Liver (tissue), 9 donors: ENCODE data around the gene SERPIND1. TPM values are rescaled to one million over a fixed set of nuclear protein-coding genes. Genes with fewer than 3 reads are reported as not detected.

Experiments used
- DNase-seq: peaks from one replicate; pipeline ENCODE4 v3.0.0-alpha.2; 2017; ENCODE audit warnings: low spot score
- H3K27ac ChIP-seq, 2 donors: one replicate each; pipeline ENCODE4 v1.7.0; 2013; ENCODE audit warnings: inconsistent platforms in 2 of 2, low read length in 2 of 2, control low read depth in 1 of 2, low read depth in 1 of 2, mild to moderate bottlenecking in 1 of 2
- H3K27me3 ChIP-seq, 4 donors: one replicate each; pipeline versions ENCODE4 v1.6.1 to v1.7.0; 2013; ENCODE audit warnings: low read length in 3 of 4, inconsistent platforms in 1 of 4, mild to moderate bottlenecking in 1 of 4, moderate library complexity in 1 of 4; ENCODE audit not compliant: control insufficient read depth in 4 of 4, insufficient read depth in 4 of 4
- H3K36me3 ChIP-seq, 4 donors: one replicate each; pipeline versions ENCODE4 v1.6.1 to v1.7.0; 2013; ENCODE audit warnings: low read length in 3 of 4, mild to moderate bottlenecking in 3 of 4, low read depth in 1 of 4, moderate library complexity in 1 of 4; ENCODE audit not compliant: control insufficient read depth in 4 of 4, insufficient read depth in 3 of 4
- H3K4me1 ChIP-seq, 4 donors: one replicate each; pipeline versions ENCODE4 v1.6.1 to v1.7.0; 2013; ENCODE audit warnings: low read length in 3 of 4, mild to moderate bottlenecking in 3 of 4, moderate library complexity in 1 of 4; ENCODE audit not compliant: control insufficient read depth in 4 of 4, insufficient read depth in 4 of 4
- H3K4me3 ChIP-seq, 3 donors: one replicate each; pipeline versions ENCODE4 v1.6.1 to v1.7.0; 2013; ENCODE audit warnings: low read length in 3 of 3, control low read depth in 1 of 3, low read depth in 1 of 3, mild to moderate bottlenecking in 1 of 3
- H3K9ac ChIP-seq, 2 donors: one replicate each; pipeline ENCODE4 v1.7.0; 2013; ENCODE audit warnings: low read length in 2 of 2, mild to moderate bottlenecking in 2 of 2, moderate library complexity in 2 of 2, control low read depth in 1 of 2, low read depth in 1 of 2
- H3K9me3 ChIP-seq, 4 donors: one replicate each; pipeline versions ENCODE4 v1.6.1 to v1.7.0; 2013; ENCODE audit warnings: low read length in 3 of 4; ENCODE audit not compliant: control insufficient read depth in 4 of 4
- EGR1 ChIP-seq, 2 donors: IDR thresholded peaks; 2 replicates each; pipeline ENCODE4 v1.6.1; 2016 to 2018; ENCODE audit warnings: antibody characterized with exemption in 2 of 2, low read depth in 2 of 2
- FOXA1 ChIP-seq: IDR thresholded peaks from 2 replicates; pipeline ENCODE4 v1.6.1; 2016; ENCODE audit warnings: antibody characterized with exemption
- FOXA2 ChIP-seq: IDR thresholded peaks from 2 replicates; pipeline ENCODE4 v1.6.1; 2016; ENCODE audit warnings: antibody characterized with exemption
- GABPA ChIP-seq, 2 donors: IDR thresholded peaks in 1 of 2; conservative IDR thresholded peaks in 1 of 2; 2 replicates each; pipeline ENCODE4 v1.6.1; 2016; ENCODE audit warnings: antibody characterized with exemption in 2 of 2, mild to moderate bottlenecking in 1 of 2, moderate library complexity in 1 of 2
- HNF4A ChIP-seq, 2 donors: conservative IDR thresholded peaks; 2 replicates each; pipeline ENCODE4 v1.6.1; 2016; ENCODE audit warnings: antibody characterized with exemption in 2 of 2, mild to moderate bottlenecking in 2 of 2
- HNF4G ChIP-seq: IDR thresholded peaks from 2 replicates; pipeline ENCODE4 v1.6.1; 2016; ENCODE audit warnings: antibody characterized with exemption
- MAX ChIP-seq: IDR thresholded peaks from 2 replicates; pipeline ENCODE4 v1.6.1; 2016; ENCODE audit warnings: antibody characterized with exemption
- NR2F2 ChIP-seq: IDR thresholded peaks from 2 replicates; pipeline ENCODE4 v1.6.1; 2016; ENCODE audit warnings: antibody characterized with exemption
- RAD21 ChIP-seq, 2 donors: IDR thresholded peaks; 2 replicates each; pipeline ENCODE4 v1.6.1; 2016; ENCODE audit warnings: antibody characterized with exemption in 2 of 2, mild to moderate bottlenecking in 2 of 2
- RXRA ChIP-seq, 2 donors: IDR thresholded peaks; 2 replicates each; pipeline ENCODE4 v1.6.1; 2017 to 2018; ENCODE audit warnings: antibody characterized with exemption in 2 of 2, mild to moderate bottlenecking in 1 of 2
- SP1 ChIP-seq: IDR thresholded peaks from 2 replicates; pipeline ENCODE4 v1.6.1; 2018; ENCODE audit warnings: antibody characterized with exemption, mild to moderate bottlenecking
- TAF1 ChIP-seq: conservative IDR thresholded peaks from 2 replicates; pipeline ENCODE4 v1.6.1; 2016; ENCODE audit warnings: antibody characterized with exemption, mild to moderate bottlenecking
- YY1 ChIP-seq: IDR thresholded peaks from 2 replicates; pipeline ENCODE4 v1.6.1; 2016; ENCODE audit warnings: antibody characterized with exemption, mild to moderate bottlenecking
- WGBS: extraction: QIAGEN DNeasy Blood & Tissue Kit; methylation state at CpG from one replicate; pipeline ENCODE4 v1.1.7; 2013; 5-methylcytosine and 5-hydroxymethylcytosine counted together
- polyA plus RNA-seq, 2 donors: library from polyadenylated mRNA; stranded (reverse) in 1 of 2; unstranded in 1 of 2; fragments of 200-250 nt in 1 of 2; fragments of >200 nt in 1 of 2; fragmentation: Nextera tagmentation in 1 of 2; extraction: Ambion mirVana in 1 of 2; gene quantifications; one replicate each; pipeline versions ENCODE4 v1.2.1 to v1.2.3, GENCODE V29; 2013 to 2015
- total RNA-seq, 2 donors: library from RNA; depleted of rRNA; stranded (reverse); fragments of >200 nt; gene quantifications; one replicate each; pipeline ENCODE4 v1.2.3, GENCODE V29; 2014
- TF ChIP-seq, protein P1 (sequence below): IDR thresholded peaks from 2 replicates; pipeline ENCODE4 v1.6.1; 2016; ENCODE audit warnings: antibody characterized with exemption
- TF ChIP-seq, protein P2 (sequence below): IDR thresholded peaks from 2 replicates; pipeline ENCODE4 v1.6.1; 2016; ENCODE audit warnings: antibody characterized with exemption
- TF ChIP-seq, protein P3 (sequence below): fragments of 150-350 bp; IDR thresholded peaks from 2 replicates; pipeline ENCODE4 v1.5.1; 2017; ENCODE audit warnings: improper control_type of control experiment, low read depth, low read length; ENCODE audit not compliant: missing input control
- TF ChIP-seq, protein P4 (sequence below): IDR thresholded peaks from 2 replicates; pipeline ENCODE4 v1.6.1; 2016; ENCODE audit warnings: antibody characterized with exemption, mild to moderate bottlenecking
- donor health status: healthy.
- donor health status: healthy.
- donor health status: healthy.
- donor health status: healthy.
- donor health status: healthy.

The SERPIND1 gene
- total and polyA plus RNA-seq, 4 donors = 117 to 176 (median 170) TPM

- H3K4me3 ChIP-seq = no peak overlapping the region
- H3K4me1 ChIP-seq = peaks cover 0 to 4% (median 1%) of the 10 kb centered on the region in 4 donors
- no peaks in the 10 kb centered on the region for H3K9me3 ChIP-seq
- WGBS = 97% methylated on average over 5 of the region's 5 CpGs
- no peaks in the 10 kb centered on the region for H3K27me3 ChIP-seq
- DNase-seq = no peak
- TF ChIP-seq, protein P1, sequence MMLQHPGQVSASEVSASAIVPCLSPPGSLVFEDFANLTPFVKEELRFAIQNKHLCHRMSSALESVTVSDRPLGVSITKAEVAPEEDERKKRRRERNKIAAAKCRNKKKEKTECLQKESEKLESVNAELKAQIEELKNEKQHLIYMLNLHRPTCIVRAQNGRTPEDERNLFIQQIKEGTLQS = no peak
- TF ChIP-seq, protein P2, sequence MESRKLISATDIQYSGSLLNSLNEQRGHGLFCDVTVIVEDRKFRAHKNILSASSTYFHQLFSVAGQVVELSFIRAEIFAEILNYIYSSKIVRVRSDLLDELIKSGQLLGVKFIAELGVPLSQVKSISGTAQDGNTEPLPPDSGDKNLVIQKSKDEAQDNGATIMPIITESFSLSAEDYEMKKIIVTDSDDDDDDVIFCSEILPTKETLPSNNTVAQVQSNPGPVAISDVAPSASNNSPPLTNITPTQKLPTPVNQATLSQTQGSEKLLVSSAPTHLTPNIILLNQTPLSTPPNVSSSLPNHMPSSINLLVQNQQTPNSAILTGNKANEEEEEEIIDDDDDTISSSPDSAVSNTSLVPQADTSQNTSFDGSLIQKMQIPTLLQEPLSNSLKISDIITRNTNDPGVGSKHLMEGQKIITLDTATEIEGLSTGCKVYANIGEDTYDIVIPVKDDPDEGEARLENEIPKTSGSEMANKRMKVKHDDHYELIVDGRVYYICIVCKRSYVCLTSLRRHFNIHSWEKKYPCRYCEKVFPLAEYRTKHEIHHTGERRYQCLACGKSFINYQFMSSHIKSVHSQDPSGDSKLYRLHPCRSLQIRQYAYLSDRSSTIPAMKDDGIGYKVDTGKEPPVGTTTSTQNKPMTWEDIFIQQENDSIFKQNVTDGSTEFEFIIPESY = no peak
- TF ChIP-seq RXRA (IDR thresholded peaks at IDR 0.05) (no peak), HNF4A (conservative IDR thresholded peaks at IDR 0.05) (no peak), MAX (no peak), YY1 (no peak), FOXA1 (no peak), GABPA (IDR thresholded peaks at IDR 0.05 in 1 of 2, conservative IDR thresholded peaks at IDR 0.05 in 1 of 2) (no peak), SP1 (no peak), FOXA2 (no peak)
- TF ChIP-seq, protein P3, sequence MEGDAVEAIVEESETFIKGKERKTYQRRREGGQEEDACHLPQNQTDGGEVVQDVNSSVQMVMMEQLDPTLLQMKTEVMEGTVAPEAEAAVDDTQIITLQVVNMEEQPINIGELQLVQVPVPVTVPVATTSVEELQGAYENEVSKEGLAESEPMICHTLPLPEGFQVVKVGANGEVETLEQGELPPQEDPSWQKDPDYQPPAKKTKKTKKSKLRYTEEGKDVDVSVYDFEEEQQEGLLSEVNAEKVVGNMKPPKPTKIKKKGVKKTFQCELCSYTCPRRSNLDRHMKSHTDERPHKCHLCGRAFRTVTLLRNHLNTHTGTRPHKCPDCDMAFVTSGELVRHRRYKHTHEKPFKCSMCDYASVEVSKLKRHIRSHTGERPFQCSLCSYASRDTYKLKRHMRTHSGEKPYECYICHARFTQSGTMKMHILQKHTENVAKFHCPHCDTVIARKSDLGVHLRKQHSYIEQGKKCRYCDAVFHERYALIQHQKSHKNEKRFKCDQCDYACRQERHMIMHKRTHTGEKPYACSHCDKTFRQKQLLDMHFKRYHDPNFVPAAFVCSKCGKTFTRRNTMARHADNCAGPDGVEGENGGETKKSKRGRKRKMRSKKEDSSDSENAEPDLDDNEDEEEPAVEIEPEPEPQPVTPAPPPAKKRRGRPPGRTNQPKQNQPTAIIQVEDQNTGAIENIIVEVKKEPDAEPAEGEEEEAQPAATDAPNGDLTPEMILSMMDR = no peak
- H3K36me3 ChIP-seq = peaks cover 8 to 44% (median 30%) of the 10 kb centered on the region in 4 donors
- no peak overlapping the region for H3K9ac ChIP-seq
- no peak overlapping the region for H3K27ac ChIP-seq
Observed at GRCh38 chr22:20822240-20822639, 48.3 kb downstream of the SERPIND1 start.

GRCh38 chr22:20823264-20823663 is 49.4 kb downstream of the SERPIND1 start:
- H3K9ac ChIP-seq = no peak overlapping the region
- H3K36me3 ChIP-seq = peaks cover 8 to 38% (median 24%) of the 10 kb centered on the region in 4 donors
- 99% methylated on average over 1 of the region's 1 CpG for WGBS
- H3K27me3 ChIP-seq = no peaks in the 10 kb centered on the region
- no peaks in the 10 kb centered on the region for H3K9me3 ChIP-seq
- H3K27ac ChIP-seq = no peak overlapping the region
- no peak overlapping the region for H3K4me3 ChIP-seq
- no peak for DNase-seq
- peaks cover 0 to 8% (median 1%) of the 10 kb centered on the region in 4 donors for H3K4me1 ChIP-seq
- no peak for TF ChIP-seq MAX
- TF ChIP-seq, protein P3 = no peak
- TF ChIP-seq NR2F2 = no peak
- TF ChIP-seq TAF1 = no peak
- TF ChIP-seq YY1 = no peak
- TF ChIP-seq, protein P2 = no peak
- no peak for TF ChIP-seq HNF4A (conservative IDR thresholded peaks at IDR 0.05)
- TF ChIP-seq, protein P1 = no peak
- no peak for TF ChIP-seq RXRA (IDR thresholded peaks at IDR 0.05)
- TF ChIP-seq SP1 = no peak
- TF ChIP-seq, protein P4, sequence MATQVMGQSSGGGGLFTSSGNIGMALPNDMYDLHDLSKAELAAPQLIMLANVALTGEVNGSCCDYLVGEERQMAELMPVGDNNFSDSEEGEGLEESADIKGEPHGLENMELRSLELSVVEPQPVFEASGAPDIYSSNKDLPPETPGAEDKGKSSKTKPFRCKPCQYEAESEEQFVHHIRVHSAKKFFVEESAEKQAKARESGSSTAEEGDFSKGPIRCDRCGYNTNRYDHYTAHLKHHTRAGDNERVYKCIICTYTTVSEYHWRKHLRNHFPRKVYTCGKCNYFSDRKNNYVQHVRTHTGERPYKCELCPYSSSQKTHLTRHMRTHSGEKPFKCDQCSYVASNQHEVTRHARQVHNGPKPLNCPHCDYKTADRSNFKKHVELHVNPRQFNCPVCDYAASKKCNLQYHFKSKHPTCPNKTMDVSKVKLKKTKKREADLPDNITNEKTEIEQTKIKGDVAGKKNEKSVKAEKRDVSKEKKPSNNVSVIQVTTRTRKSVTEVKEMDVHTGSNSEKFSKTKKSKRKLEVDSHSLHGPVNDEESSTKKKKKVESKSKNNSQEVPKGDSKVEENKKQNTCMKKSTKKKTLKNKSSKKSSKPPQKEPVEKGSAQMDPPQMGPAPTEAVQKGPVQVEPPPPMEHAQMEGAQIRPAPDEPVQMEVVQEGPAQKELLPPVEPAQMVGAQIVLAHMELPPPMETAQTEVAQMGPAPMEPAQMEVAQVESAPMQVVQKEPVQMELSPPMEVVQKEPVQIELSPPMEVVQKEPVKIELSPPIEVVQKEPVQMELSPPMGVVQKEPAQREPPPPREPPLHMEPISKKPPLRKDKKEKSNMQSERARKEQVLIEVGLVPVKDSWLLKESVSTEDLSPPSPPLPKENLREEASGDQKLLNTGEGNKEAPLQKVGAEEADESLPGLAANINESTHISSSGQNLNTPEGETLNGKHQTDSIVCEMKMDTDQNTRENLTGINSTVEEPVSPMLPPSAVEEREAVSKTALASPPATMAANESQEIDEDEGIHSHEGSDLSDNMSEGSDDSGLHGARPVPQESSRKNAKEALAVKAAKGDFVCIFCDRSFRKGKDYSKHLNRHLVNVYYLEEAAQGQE = no peak
- no peak for TF ChIP-seq HNF4G
- TF ChIP-seq EGR1 (IDR thresholded peaks at IDR 0.05; ENCODE audit: low read depth in 2 of 2) = no peak
- TF ChIP-seq GABPA (IDR thresholded peaks at IDR 0.05 in 1 of 2, conservative IDR thresholded peaks at IDR 0.05 in 1 of 2) = no peak
- TF ChIP-seq RAD21 (IDR thresholded peaks at IDR 0.05) = no peak
- TF ChIP-seq FOXA1 = no peak
- no peak for TF ChIP-seq FOXA2
